Naive thymus-derived CD4-positive, alpha-beta T cell (primary cell): ENCODE data around the gene ESRRG. TPM values are rescaled to one million over a fixed set of nuclear protein-coding genes. Genes with fewer than 3 reads are reported as not detected.

Experiments used
- ATAC-seq: fragments of 150-1000 bp; cut with Tn5 transposase; 2 replicates; pipeline ENCODE4 v1.10.0; 2021; ENCODE audit warnings: mild to moderate bottlenecking, moderate library complexity
- CTCF ChIA-PET: fragments of 350-600 bp; sonication (Branson Sonifier 250); formaldehyde crosslinking; loops from one replicate; lab custom pipeline; 2021; ENCODE audit warnings: antibody characterized with exemption; lab: Charles Lee
- POLR2A ChIA-PET: fragments of 350-600 bp; sonication (Branson Sonifier 250); formaldehyde crosslinking; loops from one replicate; lab custom pipeline; 2021; ENCODE audit warnings: antibody characterized with exemption, inconsistent platforms; lab: Charles Lee
- DNase-seq, 9 donors: peaks; one replicate each; pipeline versions ENCODE4 v3.0.0 to v3.0.0-alpha.2; 2020 to 2022; ENCODE audit warnings: mixed read lengths in 1 of 9
- H3K27ac ChIP-seq: one replicate; pipeline ENCODE4 v1.7.0; 2013; ENCODE audit warnings: mild to moderate bottlenecking, low read depth, low read length, moderate library complexity
- H3K27me3 ChIP-seq, 2 donors: one replicate each; pipeline ENCODE4 v1.7.0; 2013; ENCODE audit warnings: low read length in 2 of 2, mild to moderate bottlenecking in 2 of 2, moderate library complexity in 2 of 2; ENCODE audit not compliant: control insufficient read depth in 2 of 2, insufficient read depth in 2 of 2
- H3K36me3 ChIP-seq, 3 experiments: 1 replicate in 2 of 3; 2 replicates in 1 of 3; pipeline ENCODE4 v1.7.0; 2013; ENCODE audit warnings: low read length in 3 of 3, mild to moderate bottlenecking in 3 of 3, moderate library complexity in 1 of 3; ENCODE audit not compliant: insufficient read depth in 3 of 3, control insufficient read depth in 2 of 3
- H3K4me1 ChIP-seq, 2 donors: one replicate each; pipeline ENCODE4 v1.7.0; 2013; ENCODE audit warnings: low read length in 2 of 2, mild to moderate bottlenecking in 2 of 2, moderate library complexity in 1 of 2; ENCODE audit not compliant: control insufficient read depth in 2 of 2, insufficient read depth in 2 of 2
- H3K4me3 ChIP-seq: 2 replicates; pipeline ENCODE4 v1.7.0; 2013; ENCODE audit warnings: mild to moderate bottlenecking, low read length
- H3K9me3 ChIP-seq, 3 experiments: 1 replicate in 2 of 3; 2 replicates in 1 of 3; pipeline ENCODE4 v1.7.0; 2013; ENCODE audit warnings: low read length in 3 of 3; ENCODE audit not compliant: control insufficient read depth in 2 of 3
- H3K27ac Mint-ChIP-seq, 9 donors: one replicate each; pipeline ENCODE4 v1.8.0; 2020 to 2022; ENCODE audit warnings: mixed read lengths in 9 of 9, mild to moderate bottlenecking in 8 of 9, moderate library complexity in 5 of 9, inconsistent platforms in 2 of 9
- H3K27me3 Mint-ChIP-seq, 5 donors: one replicate each; pipeline ENCODE4 v1.8.0; 2021 to 2022; ENCODE audit warnings: mixed read lengths in 5 of 5, mild to moderate bottlenecking in 1 of 5
- H3K36me3 Mint-ChIP-seq, 5 donors: one replicate each; pipeline ENCODE4 v1.8.0; 2020 to 2022; ENCODE audit warnings: mixed read lengths in 5 of 5, mild to moderate bottlenecking in 3 of 5, inconsistent platforms in 1 of 5
- H3K4me1 Mint-ChIP-seq, 7 donors: one replicate each; pipeline ENCODE4 v1.8.0; 2020 to 2022; ENCODE audit warnings: mixed read lengths in 7 of 7, mild to moderate bottlenecking in 3 of 7, inconsistent platforms in 1 of 7
- H3K4me3 Mint-ChIP-seq, 10 donors: one replicate each; pipeline ENCODE4 v1.8.0; 2020 to 2022; ENCODE audit warnings: mild to moderate bottlenecking in 10 of 10, mixed read lengths in 10 of 10, moderate library complexity in 6 of 10, inconsistent platforms in 2 of 10
- H3K9me3 Mint-ChIP-seq, 11 donors: one replicate each; pipeline ENCODE4 v1.8.0; 2020 to 2022; ENCODE audit warnings: mixed read lengths in 11 of 11, mild to moderate bottlenecking in 4 of 11, inconsistent platforms in 1 of 11, moderate library complexity in 1 of 11
- intact Hi-C, 2 donors: fragments of 100-400 bp; cut with micrococcal nuclease; formaldehyde crosslinking; loops; one replicate each; pipeline ENCODE4 v1.15.1; 2023
- polyA plus RNA-seq, 2 donors: library from polyadenylated mRNA; unstranded; fragments of 300-500 nt; fragmentation: Illumina TruSeq; gene quantifications; one replicate each; pipeline ENCODE4 v1.2.3, GENCODE V29; 2021
- total RNA-seq, 6 experiments: library from RNA in 5 of 6; stranded (reverse) in 5 of 6; gene quantifications; 1 replicate in 5 of 6; 2 replicates in 1 of 6; pipeline ENCODE4 v1.2.3 and lab custom pipeline; 2021 to 2026

The ESRRG gene
- total and polyA plus RNA-seq, 7 experiments from 2014 or later, result not detected

- intact Hi-C loops, result no loop called here
- H3K36me3 Mint-ChIP-seq, result no peaks in the 10 kb centered on the region
- no peaks in the 10 kb centered on the region for H3K36me3 ChIP-seq
These were observed 35.0 kb downstream of the ESRRG start for GRCh38 chr1:216688127-216688657.

GRCh38 chr1:216686860-216687766 lies 36.1 kb downstream of the ESRRG start:
- Histone ChIP-seq H3K27ac (no peak overlapping the region), H3K4me3 (no peak overlapping the region), H3K4me1 (no peaks in the 10 kb centered on the region), H3K9me3 (no peaks in the 10 kb centered on the region), H3K27me3 (no peaks in the 10 kb centered on the region), H3K36me3 (no peaks in the 10 kb centered on the region)
- no peak for ATAC-seq
- ChIA-PET POLR2A (no interaction called here), CTCF (no interaction called here)
- Mint-ChIP-seq H3K4me1 (no peaks in the 10 kb centered on the region), H3K4me3 (no peak overlapping the region), H3K9me3 (peaks cover 0 to 5% (median 0%) of the 10 kb centered on the region in 11 donors), H3K27ac (no peak overlapping the region), H3K27me3 (no peaks in the 10 kb centered on the region), H3K36me3 (no peaks in the 10 kb centered on the region)
- no peak for DNase-seq
- intact Hi-C loops, result no loop called here

More at GRCh38 chr1:216688127-216688657, 35.0 kb downstream of the ESRRG start:
- Histone ChIP-seq H3K27ac (no peak overlapping the region), H3K4me1 (no peaks in the 10 kb centered on the region), H3K4me3 (no peak overlapping the region), H3K9me3 (no peaks in the 10 kb centered on the region), H3K27me3 (no peaks in the 10 kb centered on the region)
- H3K4me1 Mint-ChIP-seq, result no peaks in the 10 kb centered on the region
- H3K4me3 Mint-ChIP-seq, result no peak overlapping the region
- ChIA-PET POLR2A (no interaction called here), CTCF (no interaction called here)
- no peak for ATAC-seq
- no peaks in the 10 kb centered on the region for H3K27me3 Mint-ChIP-seq
- no peak for DNase-seq
- H3K27ac Mint-ChIP-seq, result no peak overlapping the region
- H3K9me3 Mint-ChIP-seq, result peaks cover 0 to 5% (median 0%) of the 10 kb centered on the region in 11 donors

DNA sequence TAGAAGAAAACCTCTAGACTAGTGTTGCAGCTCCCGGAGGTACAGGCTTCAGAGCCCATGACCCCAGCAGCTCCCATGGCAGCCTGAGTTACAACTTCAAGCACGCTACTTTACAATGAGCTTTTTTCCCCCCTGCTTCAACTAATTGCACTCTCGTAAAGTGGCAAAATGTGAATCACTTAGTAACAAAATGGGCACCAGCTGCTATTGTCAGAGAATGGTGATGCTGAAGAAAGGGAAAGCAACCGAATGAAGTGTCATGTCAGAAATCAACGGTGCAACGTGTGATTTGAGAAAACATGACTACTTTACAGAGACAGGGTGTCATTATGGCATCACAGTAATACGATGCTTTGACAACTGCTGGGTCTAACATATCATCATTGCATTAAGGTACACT lies 40.5 kb downstream of the ESRRG start:
- H3K4me3 Mint-ChIP-seq, result no peak overlapping the region
- H3K4me1 Mint-ChIP-seq, result no peaks in the 10 kb centered on the region
- H3K27me3 Mint-ChIP-seq, result no peaks in the 10 kb centered on the region

GRCh38 chr1:216679108-216679507 lies 44.1 kb downstream of the ESRRG start:
- peaks cover 0 to 6% (median 2%) of the 10 kb centered on the region in 11 donors for H3K9me3 Mint-ChIP-seq
- POLR2A ChIA-PET, result no interaction called here

More for the DNA sequence above, 40.5 kb downstream of the ESRRG start:
- ChIA-PET POLR2A (no interaction called here), CTCF (no interaction called here)
- ATAC-seq (no peak), DNase-seq (no peak)
- H3K27ac Mint-ChIP-seq, result no peak overlapping the region
- no peak overlapping the region for H3K27ac ChIP-seq
- no peaks in the 10 kb centered on the region for H3K27me3 ChIP-seq
- no peaks in the 10 kb centered on the region for H3K9me3 ChIP-seq
- peaks cover 0 to 6% (median 0%) of the 10 kb centered on the region in 11 donors for H3K9me3 Mint-ChIP-seq
- no peaks in the 10 kb centered on the region for H3K4me1 ChIP-seq
- no peak overlapping the region for H3K4me3 ChIP-seq
- no peaks in the 10 kb centered on the region for H3K36me3 ChIP-seq
- H3K36me3 Mint-ChIP-seq, result no peaks in the 10 kb centered on the region
- intact Hi-C loops, result no loop called here

DNA sequence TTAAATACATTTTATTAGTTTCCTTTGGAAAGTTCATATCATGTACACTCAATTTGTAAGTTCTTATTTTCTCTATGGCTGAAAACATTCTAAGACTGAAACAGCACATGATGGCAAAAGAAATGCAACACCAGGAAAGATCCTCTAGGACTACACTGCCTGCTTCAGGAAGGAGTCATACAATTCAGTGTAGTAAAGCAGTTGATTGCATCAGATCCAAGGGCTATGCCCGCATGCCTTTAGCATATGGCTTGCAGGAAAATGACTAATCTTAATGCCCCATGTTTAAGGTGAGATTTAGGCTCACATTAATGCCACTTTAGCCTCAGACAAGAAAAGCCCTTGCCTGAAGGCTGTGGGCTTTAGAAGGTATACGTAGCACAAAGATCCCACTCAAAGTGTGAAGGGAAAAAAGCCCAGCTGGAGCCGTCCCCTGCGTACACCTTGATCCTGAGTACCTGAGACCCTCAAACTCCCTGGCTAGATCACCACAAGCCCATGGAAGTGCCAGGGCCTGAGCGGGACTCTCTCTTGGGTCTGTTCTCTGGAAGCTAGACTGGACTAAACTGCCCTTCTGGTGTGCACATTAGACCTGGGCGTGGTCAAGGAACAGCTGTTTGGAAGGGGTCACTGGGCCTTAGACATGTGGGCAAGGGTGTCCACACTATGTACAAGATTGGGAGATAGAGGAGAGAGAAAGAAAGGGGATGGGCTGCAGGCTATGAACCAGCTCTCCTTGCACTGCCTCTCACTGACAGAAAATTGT lies 52.9 kb downstream of the ESRRG start:
- ChIA-PET POLR2A (no interaction called here), CTCF (no interaction called here)
- no peak overlapping the region for H3K27ac ChIP-seq
- no peak overlapping the region for H3K4me3 ChIP-seq
- no peaks in the 10 kb centered on the region for H3K36me3 ChIP-seq
- H3K4me1 ChIP-seq, result no peaks in the 10 kb centered on the region
- Mint-ChIP-seq H3K36me3 (no peaks in the 10 kb centered on the region), H3K4me3 (no peak overlapping the region), H3K4me1 (no peaks in the 10 kb centered on the region), H3K9me3 (peaks cover 0 to 5% (median 2%) of the 10 kb centered on the region in 11 donors), H3K27me3 (no peaks in the 10 kb centered on the region), H3K27ac (no peak overlapping the region)
- no peak for DNase-seq
- intact Hi-C loops, result no loop called here
- no peaks in the 10 kb centered on the region for H3K27me3 ChIP-seq
- no peak for ATAC-seq
- H3K9me3 ChIP-seq, result no peaks in the 10 kb centered on the region

More at GRCh38 chr1:216679108-216679507, 44.1 kb downstream of the ESRRG start:
- Mint-ChIP-seq H3K27me3 (no peaks in the 10 kb centered on the region), H3K36me3 (no peaks in the 10 kb centered on the region), H3K4me1 (no peaks in the 10 kb centered on the region), H3K4me3 (no peak overlapping the region), H3K27ac (no peak overlapping the region)
- H3K4me3 ChIP-seq, result no peak overlapping the region
- CTCF ChIA-PET, result no interaction called here
- no peaks in the 10 kb centered on the region for H3K36me3 ChIP-seq
- ATAC-seq (no peak), DNase-seq (no peak)
- H3K9me3 ChIP-seq, result no peaks in the 10 kb centered on the region
- H3K4me1 ChIP-seq, result no peaks in the 10 kb centered on the region
- intact Hi-C loops, result no loop called here
- H3K27ac ChIP-seq, result no peak overlapping the region
- no peaks in the 10 kb centered on the region for H3K27me3 ChIP-seq

DNA sequence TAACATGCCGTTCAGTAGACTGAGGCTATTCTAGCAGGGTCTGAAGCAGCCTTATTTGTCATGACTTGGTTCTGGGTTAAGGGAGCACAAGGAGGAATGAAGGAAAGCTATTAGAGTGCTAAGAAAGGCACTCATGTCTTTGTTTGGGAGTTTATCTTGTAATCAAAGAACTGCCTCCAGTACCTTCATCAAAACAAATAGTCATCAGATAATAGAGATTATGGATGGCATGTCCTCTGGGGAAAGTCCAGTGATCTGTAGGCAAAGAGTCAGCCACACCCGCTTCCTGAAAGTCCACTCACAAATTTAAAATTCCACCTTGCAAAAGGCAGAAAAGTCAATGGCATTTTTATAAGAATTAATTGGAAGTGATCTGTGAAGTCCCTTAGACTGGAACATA lies 56.8 kb downstream of the ESRRG start:
- Mint-ChIP-seq H3K9me3 (peaks cover 0 to 5% (median 0%) of the 10 kb centered on the region in 11 donors), H3K27me3 (no peaks in the 10 kb centered on the region), H3K4me1 (no peaks in the 10 kb centered on the region), H3K27ac (no peak overlapping the region), H3K36me3 (no peaks in the 10 kb centered on the region), H3K4me3 (no peak overlapping the region)
- ATAC-seq, result no peak
- POLR2A ChIA-PET, result no interaction called here
- H3K27ac ChIP-seq, result no peak overlapping the region
- H3K4me1 ChIP-seq, result no peaks in the 10 kb centered on the region
- no peak overlapping the region for H3K4me3 ChIP-seq
- CTCF ChIA-PET, result no interaction called here
- no peak for DNase-seq
- intact Hi-C loops, result no loop called here
- H3K27me3 ChIP-seq, result no peaks in the 10 kb centered on the region
- H3K9me3 ChIP-seq, result no peaks in the 10 kb centered on the region
- no peaks in the 10 kb centered on the region for H3K36me3 ChIP-seq
